NCI-H446 (cell line): ENCODE measurements around the gene THRB.

ENCODE experiments used
- DNase-seq, 2 experiments: peaks; one replicate each; lab custom pipeline; 2025; lab: John Stamatoyannopoulos, UW

The THRB gene

DNA sequence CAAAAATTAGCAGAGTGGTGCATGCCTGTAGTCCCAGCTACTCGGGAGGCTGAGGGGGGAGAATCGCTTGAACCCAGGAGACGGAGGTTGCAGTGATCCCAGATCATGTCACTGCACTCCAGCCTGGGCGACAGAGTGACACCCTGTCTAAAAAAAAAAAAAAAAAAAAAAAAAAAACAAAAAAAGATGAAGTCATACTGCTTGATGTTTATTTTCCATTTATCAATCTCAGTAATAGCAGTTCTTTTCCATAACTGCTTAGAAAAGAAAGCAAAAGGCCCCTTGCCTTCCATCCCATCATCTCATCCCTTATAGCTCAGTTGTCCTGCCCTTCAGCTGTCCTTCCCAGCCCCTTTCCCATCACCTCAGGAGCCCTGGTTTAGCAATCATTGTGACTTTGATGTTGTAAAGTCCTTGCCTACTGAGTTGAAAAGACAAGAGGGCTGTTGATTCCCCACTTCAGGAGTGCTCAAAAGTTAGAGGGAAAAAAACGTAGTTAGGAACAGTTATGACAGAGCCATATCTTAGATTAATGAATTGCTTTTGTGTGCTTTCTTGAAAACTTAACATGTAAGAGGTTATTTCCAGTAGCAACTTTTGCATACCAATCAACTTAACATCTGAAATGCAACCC, 18.0 kb upstream of the THRB start:
- DNase-seq = no peak

- no peak for DNase-seq
Measured at GRCh38 chr3:24510030-24510648, 15.5 kb upstream of the THRB start.

DNA sequence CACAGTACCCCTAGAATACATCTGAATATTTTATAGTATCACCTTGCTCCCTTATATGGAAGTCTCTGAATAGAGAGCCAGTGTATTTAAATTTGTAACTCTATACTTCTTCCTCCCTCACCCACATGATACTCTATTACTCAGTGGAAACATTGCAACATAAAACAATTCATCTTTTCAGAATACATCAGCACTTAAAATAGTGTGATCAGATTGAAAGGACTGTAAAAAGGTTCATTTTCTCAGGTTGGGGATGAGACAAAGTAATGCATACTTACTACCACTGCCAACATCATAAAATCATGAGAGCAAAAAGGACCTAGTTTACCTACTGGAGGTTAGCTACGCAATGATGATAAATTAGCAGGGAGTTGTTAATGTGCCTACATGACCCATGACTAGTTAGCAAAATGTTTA, 13.8 kb upstream of the THRB start:
- DNase-seq = no peak

DNA sequence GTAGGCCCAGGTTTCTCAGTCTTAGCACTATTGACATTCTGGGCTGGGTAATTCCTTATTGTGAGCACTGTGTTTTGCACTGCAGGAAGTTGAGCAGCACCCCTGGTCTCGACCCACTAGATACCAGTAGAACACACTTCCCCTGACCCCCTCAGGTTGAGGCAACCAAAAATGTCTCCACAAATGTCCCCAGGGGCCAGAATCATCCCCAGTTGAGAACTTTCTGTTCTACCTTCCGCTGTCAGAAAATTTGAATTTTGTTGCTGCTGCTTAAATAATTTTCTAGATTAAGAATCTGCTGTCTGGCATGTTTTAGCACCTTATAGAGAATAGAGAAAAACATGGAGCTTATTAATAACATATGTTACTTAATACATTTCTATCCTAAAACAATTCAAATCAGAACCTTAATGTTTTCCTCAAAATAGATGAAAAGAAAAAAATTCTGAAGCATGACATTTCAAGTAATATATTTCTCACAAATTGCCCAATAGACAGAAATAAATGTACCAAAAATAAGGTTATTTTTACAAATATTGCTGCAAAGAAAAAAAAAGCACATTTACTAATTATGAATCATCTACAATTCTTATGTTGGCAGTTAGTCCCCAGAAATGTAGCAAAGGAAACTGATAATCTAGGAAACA, 13.2 kb upstream of the THRB start:
- DNase-seq = no peak

- DNase-seq = no peak
Measured at GRCh38 chr3:24506966-24507775, 12.5 kb upstream of the THRB start.

- DNase-seq = no peak
Measured at GRCh38 chr3:24505691-24506550, 11.3 kb upstream of the THRB start.

DNA sequence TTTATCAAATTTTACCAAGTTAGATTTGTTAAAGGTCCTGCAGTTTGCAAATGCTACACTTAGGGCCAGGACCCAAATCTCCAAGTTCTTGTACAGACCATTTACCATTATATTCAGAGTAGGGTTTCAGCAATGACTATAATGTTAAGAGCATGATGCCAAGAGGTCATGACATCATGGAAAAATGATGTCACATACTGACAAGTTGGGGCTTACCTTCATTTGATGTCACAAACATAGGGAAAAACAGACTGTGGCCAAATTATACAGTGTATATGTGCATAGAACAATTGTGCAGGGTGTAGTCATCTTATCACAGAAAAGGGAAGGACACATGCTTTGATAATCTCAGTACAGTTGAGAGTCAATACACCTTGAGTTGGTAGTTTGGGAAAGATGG, 10.1 kb upstream of the THRB start:
- DNase-seq = no peak

DNA sequence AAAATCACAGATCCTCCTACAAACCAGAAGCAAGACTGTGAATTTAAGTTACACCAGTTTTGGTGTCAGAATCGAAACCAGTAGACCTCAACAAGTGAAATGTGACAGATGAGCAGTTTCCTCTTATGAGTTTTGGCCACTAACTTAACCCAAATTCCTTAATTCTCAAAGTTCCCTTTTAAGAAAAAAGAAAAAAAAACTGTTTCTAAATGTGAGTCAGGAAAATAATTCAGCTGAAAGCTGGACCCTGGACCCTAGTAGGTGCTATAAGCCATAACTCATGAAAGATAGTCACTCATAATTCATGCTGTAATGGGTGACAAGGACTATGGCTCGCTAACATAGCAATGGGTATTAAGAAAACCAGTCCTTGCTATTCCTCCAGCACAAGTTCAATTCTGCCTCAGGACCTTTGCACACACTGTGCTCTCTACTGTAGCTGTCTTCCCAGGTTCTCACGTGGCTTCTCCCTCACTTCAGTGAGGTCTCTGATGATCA, 9.0 kb upstream of the THRB start:
- DNase-seq = no peak

DNA sequence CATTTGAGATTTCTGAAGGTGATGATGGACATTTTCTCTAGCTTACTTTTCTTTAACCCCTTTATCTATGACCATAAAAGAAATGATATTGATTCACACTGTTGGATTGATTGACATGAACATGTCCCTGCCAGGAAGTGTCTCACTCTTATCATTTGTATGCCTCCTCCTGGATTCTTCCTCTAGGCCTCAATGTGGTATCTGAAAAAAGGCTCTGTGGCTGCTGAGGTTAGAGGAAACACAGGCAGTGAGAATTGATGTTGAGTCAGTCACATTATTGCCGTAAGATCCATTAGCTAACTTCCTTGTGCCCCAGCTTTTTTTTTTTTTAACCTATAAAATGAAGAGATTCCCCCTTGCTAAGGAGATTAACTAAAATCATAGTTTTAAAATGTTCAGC, 8.0 kb upstream of the THRB start:
- DNase-seq = no peak

- DNase-seq = no peak
Measured at GRCh38 chr3:24500806-24501205, 6.2 kb upstream of the THRB start.

DNA sequence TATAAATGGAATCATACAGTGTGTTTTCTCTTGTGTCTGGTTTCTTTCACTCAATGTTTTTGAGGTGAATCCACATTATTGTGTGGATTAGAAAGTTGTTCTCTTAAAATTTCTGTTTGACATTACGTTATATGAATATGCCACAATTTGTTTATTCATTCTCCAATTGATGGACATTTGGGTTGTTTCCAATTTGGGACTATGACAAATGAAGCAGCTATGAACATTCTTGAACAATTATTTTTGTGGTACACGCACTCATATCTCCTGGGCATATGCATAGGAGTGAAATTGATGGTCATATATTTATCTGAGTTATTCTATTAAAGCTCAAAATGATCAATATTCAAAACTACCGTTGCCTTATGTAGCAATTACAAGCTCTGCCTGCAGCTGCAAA, 5.3 kb upstream of the THRB start:
- no peak for DNase-seq

- DNase-seq = no peak
Measured at GRCh38 chr3:24498796-24499195, 4.1 kb upstream of the THRB start.

GRCh38 chr3:24498391-24498790, 3.7 kb upstream of the THRB start:
- DNase-seq = no peak

GRCh38 chr3:24497942-24498341, 3.3 kb upstream of the THRB start:
- DNase-seq = no peak

DNA sequence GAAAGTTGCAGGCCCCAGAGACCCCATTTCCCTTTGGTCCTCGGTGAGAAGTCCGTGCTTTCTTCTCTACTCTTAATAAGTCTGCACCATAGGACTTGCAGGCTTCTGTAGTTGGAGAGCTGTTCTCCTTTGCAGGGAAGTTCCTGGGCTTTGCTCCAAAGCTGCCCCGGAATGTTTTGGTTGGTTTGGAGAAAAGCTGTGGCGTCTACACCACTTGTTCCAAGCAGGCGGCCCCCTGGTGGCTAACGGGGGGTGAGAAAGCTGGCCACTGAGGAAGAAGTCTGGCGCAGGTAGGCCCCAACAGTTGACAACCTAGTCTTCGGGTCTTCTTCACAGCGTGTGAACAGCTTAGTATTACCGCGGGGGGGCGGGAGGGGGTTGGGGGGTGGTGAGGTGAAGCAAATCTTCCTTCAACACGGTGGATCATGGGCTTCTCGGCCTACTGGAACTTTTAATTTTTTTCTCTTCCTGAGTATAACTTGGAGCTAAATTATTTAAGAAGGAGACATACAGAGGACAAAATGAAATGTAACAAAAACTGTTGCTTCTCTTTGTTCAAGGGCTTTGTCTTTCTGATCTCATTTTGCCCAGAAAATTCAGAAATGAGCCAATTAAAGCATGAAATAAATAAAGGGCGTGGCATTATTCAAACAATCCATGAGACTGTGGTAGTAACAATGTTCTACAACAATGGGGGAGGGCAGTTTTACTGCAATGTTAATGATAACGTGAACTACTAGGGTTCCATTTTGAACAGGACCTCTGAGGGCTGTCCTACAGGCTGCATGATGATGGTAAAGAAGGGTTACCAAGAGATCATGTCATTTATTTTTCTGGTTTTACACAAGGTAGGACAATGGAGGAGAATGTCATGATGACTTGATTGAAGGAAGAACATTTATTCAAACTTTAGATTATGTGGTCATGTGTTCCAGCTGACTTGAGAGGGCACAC, 2.2 kb upstream of the THRB start:
- peak; percentile 21 to 74 for DNase-seq

DNA sequence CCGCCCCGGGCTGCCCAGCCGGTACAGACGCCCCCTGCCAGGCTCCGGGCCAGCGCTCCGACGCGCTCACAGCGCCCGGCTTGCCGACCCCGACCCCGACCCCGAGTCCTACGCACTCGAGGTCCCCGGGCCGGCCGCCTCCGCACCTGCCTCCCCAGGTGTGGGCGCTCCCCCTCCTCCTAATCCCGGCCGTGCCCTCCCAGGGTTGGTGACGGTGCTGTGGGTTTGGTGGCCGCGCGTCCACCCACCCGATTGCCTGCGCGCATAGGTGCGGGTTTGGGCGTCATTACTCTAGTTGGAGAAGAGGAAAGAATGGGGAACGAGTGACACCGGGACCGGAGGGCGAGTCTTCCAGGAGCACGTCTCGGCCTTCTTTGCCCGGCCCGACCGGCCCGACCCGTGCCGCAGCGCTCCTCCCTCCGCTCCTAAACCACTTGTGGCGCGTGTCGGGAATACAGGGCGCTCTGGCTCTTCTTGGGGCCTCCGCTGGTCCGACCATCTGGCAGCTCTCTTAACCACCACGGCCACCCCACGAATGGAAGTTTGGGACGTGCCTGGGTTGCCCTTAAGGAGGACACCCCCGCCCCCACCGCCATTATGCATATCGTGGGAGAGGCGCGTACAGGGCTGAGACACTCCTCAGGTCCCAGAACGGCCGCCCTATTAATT, 810 bp upstream of the THRB start:
- no peak for DNase-seq

DNA sequence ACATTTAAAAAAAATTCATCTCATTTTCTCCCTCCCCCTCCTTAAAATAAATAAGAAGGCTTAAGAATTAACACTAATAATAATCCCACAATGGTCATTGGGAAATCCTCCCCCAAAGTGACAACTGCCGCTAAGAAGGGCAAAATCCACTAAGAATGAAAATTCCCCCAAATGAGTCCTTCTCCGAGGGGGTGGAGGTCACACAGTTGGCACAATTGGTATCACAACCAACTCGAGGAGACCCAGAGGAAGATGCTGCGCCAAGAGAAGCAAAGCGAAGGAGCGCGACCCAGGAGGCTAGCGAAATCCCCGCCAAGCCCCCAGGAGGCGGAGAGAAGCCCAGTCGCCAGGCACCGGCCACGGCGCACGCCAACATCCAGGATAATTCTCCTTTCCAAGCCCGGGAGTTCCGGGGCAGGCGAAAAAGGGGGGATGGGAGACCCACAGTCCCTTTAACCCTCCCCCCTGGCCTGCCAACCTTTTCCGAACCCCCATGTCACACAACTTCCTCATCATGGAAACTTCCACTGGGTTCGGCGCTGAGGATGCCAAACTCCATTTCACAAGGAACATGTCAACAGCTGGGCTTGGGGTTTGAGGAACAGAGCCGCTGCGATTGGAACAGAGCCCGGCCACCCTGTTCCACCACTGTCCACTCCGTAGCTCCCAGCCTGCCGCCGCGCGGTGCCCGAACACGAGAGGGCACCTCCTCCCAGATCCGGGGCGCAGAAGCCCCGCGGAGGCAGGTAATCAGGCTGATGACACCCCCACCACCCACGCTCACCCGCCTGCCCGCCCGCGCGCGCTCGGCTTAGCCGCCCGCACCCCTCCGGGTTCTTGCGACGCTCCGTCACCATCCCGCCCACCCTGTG, 668 bp downstream of the THRB start:
- DNase-seq = peak in 1 of 2 experiments; percentile 23

DNA sequence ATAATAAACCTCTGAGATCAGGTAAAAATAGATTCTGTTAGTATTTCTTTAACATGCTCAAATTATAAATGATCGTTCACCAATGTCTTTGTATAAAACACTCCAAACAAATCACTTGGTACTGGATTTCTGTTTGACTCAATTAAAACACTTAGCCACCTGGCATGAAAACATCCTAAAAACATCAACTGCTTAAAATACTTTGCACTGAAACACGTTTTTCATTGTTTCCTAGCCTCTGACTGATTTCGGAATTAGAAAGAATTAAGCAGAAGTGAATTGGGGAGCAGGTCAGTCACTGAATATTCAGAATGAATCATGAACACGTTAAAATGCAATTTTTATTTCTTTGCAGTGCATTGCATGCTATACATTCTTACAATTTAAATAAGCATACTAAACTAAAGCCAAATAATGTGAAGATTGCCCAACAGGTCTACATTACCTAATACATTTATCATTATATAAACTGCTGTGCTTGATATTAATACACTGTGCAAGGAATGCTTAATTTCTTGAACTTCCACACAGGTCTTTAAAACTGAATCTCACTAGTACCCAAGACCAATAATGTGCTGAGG, 1.6 kb downstream of the THRB start:
- no peak for DNase-seq
